Neuronal stem cell (in vitro differentiated cells): Measurements from ENCODE around the gene GPR150.

ENCODE experiments used
- DNase-seq: peaks from one replicate; pipeline ENCODE4 v3.0.0-alpha.2; 2013; ENCODE audit warnings: low spot score
- H2AFZ ChIP-seq: one replicate; pipeline ENCODE4 v1.6.1; 2013; ENCODE audit warnings: mild to moderate bottlenecking, low read length, inconsistent platforms
- H2AK5ac ChIP-seq: 2 replicates; pipeline ENCODE4 v1.6.1; 2013; ENCODE audit warnings: low read depth, mild to moderate bottlenecking, inconsistent platforms, low read length, moderate library complexity, mixed read lengths
- H2BK120ac ChIP-seq: 2 replicates; pipeline ENCODE4 v1.6.1; 2013; ENCODE audit warnings: low read depth, mild to moderate bottlenecking, inconsistent platforms, low read length, moderate library complexity, mixed read lengths
- H2BK12ac ChIP-seq: one replicate; pipeline ENCODE4 v1.6.1; 2013; ENCODE audit warnings: low read length, inconsistent platforms
- H2BK15ac ChIP-seq: 2 replicates; pipeline ENCODE4 v1.6.1; 2013; ENCODE audit warnings: mild to moderate bottlenecking, low read length, inconsistent platforms, mixed read lengths
- H2BK5ac ChIP-seq: one replicate; pipeline ENCODE4 v1.6.1; 2013; ENCODE audit warnings: inconsistent platforms, mild to moderate bottlenecking, low read length, moderate library complexity
- H3K14ac ChIP-seq: one replicate; pipeline ENCODE4 v1.6.1; 2013; ENCODE audit warnings: low read length, inconsistent platforms
- H3K18ac ChIP-seq: 2 replicates; pipeline ENCODE4 v1.6.1; 2013; ENCODE audit warnings: low read length, inconsistent platforms
- H3K23ac ChIP-seq: 2 replicates; pipeline ENCODE4 v1.6.1; 2013; ENCODE audit warnings: low read depth, mild to moderate bottlenecking, mixed read lengths, low read length, inconsistent platforms; ENCODE audit not compliant: poor library complexity
- H3K27ac ChIP-seq: replicated peaks from 3 replicates; pipeline ENCODE4 v1.5.1; 2013; ENCODE audit warnings: low read length, inconsistent platforms
- H3K27me3 ChIP-seq, 3 experiments: 2 replicates each; pipeline ENCODE4 v1.6.1; 2013; ENCODE audit warnings: low read length in 3 of 3, mild to moderate bottlenecking in 2 of 3, inconsistent platforms in 1 of 3, low read depth in 1 of 3, mixed read lengths in 1 of 3, moderate library complexity in 1 of 3; ENCODE audit not compliant: control insufficient read depth in 3 of 3, insufficient read depth in 3 of 3
- H3K36me3 ChIP-seq, 2 donors: replicated peaks in 1 of 2; 2 replicates each; pipeline ENCODE4 v1.6.1; 2013; ENCODE audit warnings: low read length in 2 of 2; ENCODE audit not compliant: control insufficient read depth in 2 of 2, insufficient read depth in 2 of 2
- H3K4ac ChIP-seq: 2 replicates; pipeline ENCODE4 v1.6.1; 2013; ENCODE audit warnings: inconsistent platforms, mild to moderate bottlenecking, low read length, moderate library complexity
- H3K4me1 ChIP-seq, 2 donors: 1 replicate in 1 of 2; 2 replicates in 1 of 2; pipeline ENCODE4 v1.6.1; 2013; ENCODE audit warnings: low read length in 2 of 2, low read depth in 1 of 2; ENCODE audit not compliant: control insufficient read depth in 2 of 2, insufficient read depth in 1 of 2
- H3K4me2 ChIP-seq: one replicate; pipeline ENCODE4 v1.6.1; 2013; ENCODE audit warnings: mild to moderate bottlenecking, low read length, inconsistent platforms; ENCODE audit not compliant: insufficient read depth, poor library complexity, severe bottlenecking
- H3K4me3 ChIP-seq, 2 donors: 2 replicates each; pipeline ENCODE4 v1.5.1; 2013; ENCODE audit warnings: low read length in 2 of 2, mild to moderate bottlenecking in 2 of 2, inconsistent platforms in 1 of 2, moderate library complexity in 1 of 2
- H3K79me1 ChIP-seq: one replicate; pipeline ENCODE4 v1.6.1; 2013; ENCODE audit warnings: low read depth, mild to moderate bottlenecking, inconsistent platforms, low read length, moderate library complexity
- H3K9ac ChIP-seq: one replicate; pipeline ENCODE4 v1.6.1; 2013; ENCODE audit warnings: mild to moderate bottlenecking, low read depth, low read length, inconsistent platforms; ENCODE audit not compliant: poor library complexity
- H3K9me3 ChIP-seq, 2 donors: replicated peaks in 1 of 2; 2 replicates each; pipeline versions ENCODE3 to v1.6.1; 2013; ENCODE audit warnings: low read length in 2 of 2, mild to moderate bottlenecking in 2 of 2, inconsistent platforms in 1 of 2, low read depth in 1 of 2, mixed read lengths in 1 of 2, moderate library complexity in 1 of 2; ENCODE audit not compliant: control insufficient read depth in 2 of 2, insufficient read depth in 1 of 2
- H4K8ac ChIP-seq: one replicate; pipeline ENCODE4 v1.6.1; 2013; ENCODE audit warnings: low read depth, mild to moderate bottlenecking, inconsistent platforms, low read length, moderate library complexity
- H4K91ac ChIP-seq: one replicate; pipeline ENCODE4 v1.6.1; 2013; ENCODE audit warnings: low read length, low read depth, mild to moderate bottlenecking, inconsistent platforms; ENCODE audit not compliant: poor library complexity
- WGBS, 2 donors: extraction: QIAGEN DNeasy Blood & Tissue Kit; methylation state at CpG; one replicate each; pipeline ENCODE4 v1.1.7; 2013; ENCODE audit warnings: missing lambda C conversion rate in 2 of 2, mixed read lengths in 1 of 2; ENCODE audit not compliant: insufficient read length in 2 of 2, insufficient replicate concordance in 1 of 2; ENCODE audit errors: extremely low coverage in 2 of 2; 5-methylcytosine and 5-hydroxymethylcytosine counted together

Gene GPR150

DNA sequence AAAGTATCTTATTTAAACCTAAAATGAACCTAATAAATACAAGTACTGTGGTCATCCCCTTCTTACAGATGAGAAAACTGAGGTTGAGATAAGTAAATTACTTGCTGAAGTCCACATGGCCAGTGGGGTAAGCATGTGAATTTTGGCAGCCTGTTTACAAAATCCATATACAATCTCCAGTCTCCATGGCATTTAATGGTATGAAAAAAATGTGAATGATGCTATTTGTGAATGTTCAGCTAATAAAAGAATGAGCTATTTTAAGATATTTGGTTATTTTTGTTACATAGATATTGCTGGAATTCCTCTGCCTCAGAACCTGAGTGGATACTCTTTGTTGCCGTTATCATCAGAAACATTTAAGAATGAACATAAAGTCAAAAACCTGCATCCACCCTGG, 19.3 kb upstream of the GPR150 start:
- H3K4me3 ChIP-seq, result no peak overlapping the region
- peaks cover 0 to 4% of the 10 kb centered on the region in 2 donors for H3K36me3 ChIP-seq
- H3K27ac ChIP-seq, result no peak overlapping the region
- no peak overlapping the region for H3K4ac ChIP-seq
- H3K9me3 ChIP-seq, result no peaks in the 10 kb centered on the region
- H2AK5ac ChIP-seq, result no peak overlapping the region
- no peak overlapping the region for H3K18ac ChIP-seq
- no peak overlapping the region for H3K4me2 ChIP-seq
- H3K27me3 ChIP-seq, result no peaks in the 10 kb centered on the region
- no peak overlapping the region for H4K91ac ChIP-seq
- H2BK120ac ChIP-seq, result no peak overlapping the region
- H3K4me1 ChIP-seq, result no peaks in the 10 kb centered on the region
- H3K14ac ChIP-seq, result no peak overlapping the region
- H2BK15ac ChIP-seq, result no peak overlapping the region
- no peak overlapping the region for H2AFZ ChIP-seq
- no peak overlapping the region for H2BK5ac ChIP-seq
- WGBS, 2 donors, result no CpG with 5 or more reads among the region's 1 CpG
- DNase-seq, result no peak
- no peak overlapping the region for H4K8ac ChIP-seq
- H3K9ac ChIP-seq, result no peak overlapping the region
- no peak overlapping the region for H3K23ac ChIP-seq
- H3K79me1 ChIP-seq, result no peaks in the 10 kb centered on the region
- H2BK12ac ChIP-seq, result no peak overlapping the region

GRCh38 chr5:95605786-95606185, 14.1 kb upstream of the GPR150 start:
- no peak for DNase-seq
- Histone ChIP-seq H2BK5ac (no peak overlapping the region), H3K23ac (no peak overlapping the region), H2AFZ (no peak overlapping the region), H2BK12ac (no peak overlapping the region), H3K4ac (no peak overlapping the region), H2BK15ac (no peak overlapping the region), H3K4me2 (no peak overlapping the region), H2AK5ac (no peak overlapping the region), H3K9me3 (no peaks in the 10 kb centered on the region), H3K36me3 (peaks cover 0 to 4% of the 10 kb centered on the region in 2 donors), H4K91ac (no peak overlapping the region), H3K4me1 (no peaks in the 10 kb centered on the region), H4K8ac (no peak overlapping the region), H3K27ac (no peak overlapping the region), H2BK120ac (no peak overlapping the region), H3K9ac (no peak overlapping the region), H3K18ac (no peak overlapping the region), H3K14ac (no peak overlapping the region), H3K79me1 (no peaks in the 10 kb centered on the region), H3K27me3 (no peaks in the 10 kb centered on the region), H3K4me3 (no peak overlapping the region)
- no CpG with 5 or more reads among the region's 5 CpGs for WGBS, 2 donors

GRCh38 chr5:95606419-95606818, 13.5 kb upstream of the GPR150 start:
- no CpG with 5 or more reads among the region's 1 CpG for WGBS, 2 donors
- Histone ChIP-seq H2AK5ac (no peak overlapping the region), H3K23ac (no peak overlapping the region), H3K18ac (no peak overlapping the region), H3K4me3 (no peak overlapping the region), H2BK15ac (no peak overlapping the region), H3K27me3 (no peaks in the 10 kb centered on the region), H3K27ac (no peak overlapping the region), H2AFZ (no peak overlapping the region), H3K36me3 (no peaks in the 10 kb centered on the region), H2BK120ac (no peak overlapping the region), H4K8ac (no peak overlapping the region), H4K91ac (no peak overlapping the region), H3K14ac (no peak overlapping the region), H3K4ac (no peak overlapping the region), H2BK5ac (no peak overlapping the region), H3K9me3 (no peaks in the 10 kb centered on the region), H3K4me2 (no peak overlapping the region), H3K79me1 (no peaks in the 10 kb centered on the region), H2BK12ac (no peak overlapping the region), H3K4me1 (no peaks in the 10 kb centered on the region), H3K9ac (no peak overlapping the region)
- no peak for DNase-seq

DNA sequence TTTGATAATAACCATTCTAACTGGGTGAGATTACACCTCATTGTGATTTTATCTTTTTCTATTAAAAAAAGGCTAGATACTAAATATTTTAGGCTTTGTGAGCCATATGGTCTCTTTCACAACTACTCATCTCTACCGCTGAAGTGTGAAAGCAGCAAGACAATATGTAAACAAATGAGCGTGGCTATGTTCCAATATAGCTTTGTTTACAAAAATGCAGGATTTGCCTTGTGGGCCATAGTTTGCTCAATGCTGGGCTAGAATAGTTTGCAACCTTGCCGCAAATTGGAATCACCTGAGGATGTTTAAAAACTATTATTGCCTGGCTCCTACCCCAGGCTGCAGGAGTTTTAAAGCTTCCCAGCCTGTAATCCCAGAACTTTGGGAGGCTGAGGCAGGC, 10.2 kb upstream of the GPR150 start:
- Histone ChIP-seq H3K18ac (no peak overlapping the region), H3K23ac (no peak overlapping the region), H4K91ac (no peak overlapping the region), H2BK5ac (no peak overlapping the region), H3K79me1 (no peaks in the 10 kb centered on the region), H3K27ac (no peak overlapping the region), H3K27me3 (no peaks in the 10 kb centered on the region), H3K9ac (no peak overlapping the region), H2BK120ac (no peak overlapping the region), H2BK12ac (no peak overlapping the region), H4K8ac (no peak overlapping the region), H3K4me2 (no peak overlapping the region), H3K4ac (no peak overlapping the region), H2AK5ac (no peak overlapping the region), H2AFZ (no peak overlapping the region), H3K36me3 (no peaks in the 10 kb centered on the region), H2BK15ac (no peak overlapping the region), H3K4me1 (no peaks in the 10 kb centered on the region), H3K4me3 (no peak overlapping the region), H3K14ac (no peak overlapping the region), H3K9me3 (peaks cover 2 to 3% of the 10 kb centered on the region in 2 donors)
- WGBS, 2 donors, result no CpG with 5 or more reads among the region's 3 CpGs
- no peak for DNase-seq
